ENCODE measurements around the gene PHF19.

PHF19 gene

DNA sequence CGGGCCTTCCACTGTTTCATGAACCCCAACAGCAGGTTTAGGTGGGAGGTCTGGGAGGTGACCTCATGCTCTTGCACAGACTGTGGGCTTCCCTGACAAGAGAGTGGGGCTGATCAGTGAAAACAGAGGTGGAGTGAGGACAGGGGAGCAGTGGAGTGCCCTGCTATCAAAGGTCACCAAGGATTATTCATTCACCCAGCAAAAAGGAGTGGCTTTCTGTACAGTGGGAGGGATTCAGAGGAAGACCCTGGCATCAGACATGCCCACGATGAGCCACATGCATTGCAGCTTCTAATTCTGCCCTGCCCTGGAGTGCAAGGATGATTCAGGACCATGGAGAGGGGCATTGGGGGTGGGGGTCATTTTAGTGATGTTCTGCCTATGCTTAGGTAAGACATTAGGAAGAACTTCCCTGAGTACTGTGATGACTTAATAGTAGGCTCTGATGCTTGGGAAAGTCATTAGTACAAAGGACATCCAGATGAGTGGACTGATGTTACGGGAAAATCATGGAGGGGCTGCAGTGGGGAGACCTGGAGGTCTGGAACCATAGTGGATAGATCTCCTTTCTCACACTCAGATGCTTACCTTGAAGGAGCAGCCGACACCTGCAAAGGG, 36.8 kb upstream of the PHF19 start:
- DNase-seq, result peak; percentile 46

DNA sequence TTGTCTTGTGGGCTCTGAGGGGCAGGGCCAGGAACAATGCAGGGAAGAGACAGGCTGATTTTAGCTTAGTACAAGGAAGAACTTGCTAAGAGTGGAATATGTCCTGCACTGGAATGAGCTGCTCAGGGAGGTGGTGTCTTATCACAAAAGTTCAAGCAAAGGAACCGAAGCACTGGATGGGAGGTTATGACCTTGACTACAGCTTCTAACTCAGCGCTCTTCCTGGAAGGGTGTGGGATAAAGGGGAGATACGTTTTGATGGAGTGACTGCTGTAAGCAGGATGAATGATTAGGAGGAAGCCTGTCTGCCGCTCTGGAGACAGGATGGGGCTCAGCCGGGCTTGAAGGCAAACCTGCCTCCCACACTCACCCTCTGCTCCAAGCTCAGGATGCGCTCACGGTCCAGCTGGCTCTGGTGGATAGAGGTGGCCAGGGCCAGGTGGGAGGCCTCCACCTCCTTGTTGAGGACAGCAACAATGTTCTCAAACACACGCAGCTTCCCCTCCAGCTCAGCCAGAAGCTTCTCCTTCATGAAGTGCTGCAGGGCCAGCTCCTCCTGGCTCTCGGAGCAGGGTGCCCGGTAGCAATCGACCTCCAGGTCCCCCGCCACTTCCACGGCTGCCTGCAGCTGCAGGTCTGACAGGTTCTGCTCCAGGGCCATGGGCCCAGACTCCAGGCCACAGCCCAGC, 36.1 kb upstream of the PHF19 start:
- DNase-seq, result no peak

DNA sequence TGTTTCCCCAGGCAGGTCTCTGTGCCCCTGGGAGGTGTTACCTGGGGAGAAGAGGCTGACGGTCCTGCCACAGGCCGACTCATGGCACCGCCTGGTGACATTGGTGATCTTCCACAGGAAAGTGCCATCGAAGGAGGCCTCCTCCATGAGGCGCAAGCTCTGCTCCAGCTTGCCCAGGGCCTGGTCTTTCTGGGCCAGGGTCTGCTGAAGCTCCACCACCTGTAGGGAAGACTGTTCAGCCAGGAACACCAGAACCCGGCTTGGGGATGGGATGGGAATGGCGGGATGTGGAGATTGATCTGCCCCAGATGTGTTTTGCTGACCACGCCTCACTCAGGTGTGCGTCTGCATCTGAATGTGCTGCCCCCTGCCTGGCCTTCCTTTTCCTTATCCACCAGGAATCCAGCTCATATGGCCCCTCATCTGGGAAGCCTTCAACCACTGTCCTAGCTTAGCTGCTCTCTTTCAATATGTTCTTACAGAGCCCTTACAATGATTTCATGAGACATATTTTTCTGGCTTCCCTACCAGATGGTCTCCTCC, 34.4 kb upstream of the PHF19 start:
- DNase-seq, result no peak

DNA sequence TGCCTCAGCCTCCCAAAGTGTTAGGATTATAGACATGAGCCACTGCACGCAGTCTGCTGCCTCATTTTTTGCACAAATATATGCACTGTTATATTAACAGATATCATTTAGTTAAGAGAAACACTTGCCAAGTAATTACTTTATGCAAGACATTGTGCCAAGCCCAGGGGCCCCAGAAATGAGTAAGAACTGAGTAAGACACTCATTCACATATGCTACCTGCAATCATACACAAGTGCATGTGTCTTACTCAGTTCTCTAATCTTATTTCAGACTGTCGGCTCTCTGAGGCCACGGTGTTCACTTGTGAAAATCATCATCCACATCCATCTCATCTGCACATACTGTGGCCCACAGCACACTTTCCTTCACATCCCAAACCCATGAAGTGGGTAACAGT, 33.7 kb upstream of the PHF19 start:
- no peak for DNase-seq

DNA sequence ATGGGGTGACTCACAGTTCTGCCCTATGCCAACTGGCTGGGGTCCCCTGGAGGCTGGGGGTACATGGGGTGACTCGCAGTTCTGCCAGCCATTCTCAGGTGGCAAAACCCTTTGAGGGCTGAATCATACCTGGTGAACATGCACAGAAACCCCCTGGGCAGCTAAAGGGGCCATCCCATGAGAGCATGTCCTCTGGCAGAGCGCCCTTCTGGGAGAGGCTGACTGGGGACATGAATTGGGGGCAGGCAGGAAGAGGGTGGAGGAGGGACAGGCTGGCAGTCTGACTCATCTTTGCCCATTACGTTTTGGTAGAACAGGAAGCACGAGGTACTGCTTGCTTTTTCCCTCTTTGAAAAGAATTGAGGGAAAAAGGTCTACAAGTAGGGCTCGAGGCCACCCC, 32.9 kb upstream of the PHF19 start:
- peak; percentile 69 for DNase-seq

DNA sequence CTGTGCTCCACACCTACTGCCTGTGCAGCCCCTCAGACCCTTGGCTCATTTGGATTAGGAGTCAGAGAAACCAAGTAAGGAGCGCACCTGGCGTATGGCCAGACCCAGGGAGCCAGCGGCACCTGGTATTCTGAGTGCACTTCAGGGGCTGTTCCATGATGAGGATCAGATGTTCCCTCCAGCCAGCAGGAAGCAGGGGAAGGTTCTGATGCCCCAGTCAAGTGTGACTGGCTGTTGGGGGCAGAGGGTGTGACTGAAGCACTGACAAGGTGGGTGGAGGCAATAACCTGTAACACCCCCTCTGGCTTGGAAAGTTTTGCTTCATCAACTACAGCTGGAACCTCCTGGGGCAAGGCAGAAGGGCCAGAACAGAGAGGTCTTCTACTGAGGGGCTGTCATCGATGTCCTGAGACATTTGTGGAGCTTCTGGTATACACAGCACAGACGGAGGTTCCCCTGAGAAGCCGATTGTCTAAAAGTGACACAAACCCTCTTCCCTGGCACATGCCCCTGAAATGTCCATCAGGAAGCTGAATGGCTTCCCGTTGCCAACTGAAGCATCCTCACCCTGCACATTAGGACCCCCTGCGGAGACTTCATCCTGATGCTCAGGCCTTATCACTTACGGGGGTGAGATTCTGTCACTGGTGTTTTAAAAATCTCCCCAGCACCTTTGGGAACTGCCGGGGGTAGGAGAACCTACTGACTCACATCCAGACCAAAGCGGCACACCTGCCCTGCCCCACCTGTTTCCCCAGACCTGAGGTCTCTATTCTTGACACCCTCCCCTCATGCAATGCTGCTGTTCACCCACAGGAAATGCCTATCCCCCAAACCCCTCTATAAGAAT, 28.6 kb upstream of the PHF19 start:
- peak; percentile 53 for DNase-seq

DNA sequence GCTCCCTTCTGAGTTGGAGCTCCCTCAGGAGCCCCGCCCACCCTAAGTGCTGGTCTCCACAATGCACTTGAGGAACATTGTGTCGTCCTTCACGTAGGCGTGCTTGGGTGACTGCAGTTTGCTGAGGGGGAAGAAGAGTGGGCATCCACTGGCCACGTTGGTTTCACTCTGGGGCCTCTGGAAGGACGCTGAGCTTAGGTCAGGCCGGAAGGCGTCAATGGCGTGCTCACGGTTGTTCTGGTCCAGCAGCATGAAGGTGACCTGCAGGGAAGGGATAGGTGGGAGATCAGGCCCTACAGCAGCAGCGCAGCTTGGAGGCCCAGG, 28.0 kb upstream of the PHF19 start:
- peak; percentile 35 for DNase-seq

DNA sequence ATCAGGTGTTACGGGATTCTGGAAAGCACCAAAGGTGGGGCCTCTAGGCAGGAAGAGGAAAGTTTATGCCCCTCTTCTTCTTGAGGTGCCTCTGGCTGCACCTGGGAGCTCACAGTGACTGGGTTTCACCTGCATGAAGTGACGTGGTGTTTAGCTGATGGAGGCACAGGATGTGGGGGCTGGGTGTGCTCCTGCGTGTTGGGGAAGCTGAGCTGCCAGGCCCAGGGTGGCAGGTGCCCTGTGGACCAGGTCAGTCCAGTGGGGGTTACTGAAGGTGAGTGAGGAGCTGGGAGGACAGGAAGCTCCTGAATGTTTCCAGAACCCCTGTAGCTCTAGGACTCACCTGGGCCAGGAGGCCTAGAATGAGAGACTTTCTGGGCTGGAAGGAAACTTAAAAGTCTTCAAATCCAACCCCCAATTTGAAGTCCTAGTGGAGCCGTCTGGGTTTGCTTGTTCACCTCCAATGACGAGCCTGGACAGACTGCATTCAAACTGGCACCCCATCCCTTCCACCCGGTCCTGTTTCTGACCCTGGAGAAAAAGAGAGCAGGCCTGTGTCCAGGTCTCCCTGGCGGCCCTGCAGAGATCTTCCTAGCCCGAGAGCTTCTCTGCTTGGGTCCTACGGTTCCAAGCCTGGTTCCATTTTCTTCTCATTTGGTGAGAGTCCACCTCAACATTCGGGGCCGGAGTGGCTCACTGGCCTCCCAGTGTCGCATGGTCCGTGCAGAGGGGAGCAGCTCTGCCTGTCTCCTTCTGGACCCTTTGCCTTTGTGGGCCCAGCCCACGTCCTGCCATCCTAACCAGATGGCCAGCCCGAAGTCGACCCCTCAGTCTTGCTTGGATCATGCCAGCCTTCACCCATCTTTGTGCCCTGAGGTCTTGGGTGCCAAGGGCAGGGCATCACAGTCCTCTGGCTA, 27.3 kb upstream of the PHF19 start:
- peak; percentile 82 for DNase-seq

DNA sequence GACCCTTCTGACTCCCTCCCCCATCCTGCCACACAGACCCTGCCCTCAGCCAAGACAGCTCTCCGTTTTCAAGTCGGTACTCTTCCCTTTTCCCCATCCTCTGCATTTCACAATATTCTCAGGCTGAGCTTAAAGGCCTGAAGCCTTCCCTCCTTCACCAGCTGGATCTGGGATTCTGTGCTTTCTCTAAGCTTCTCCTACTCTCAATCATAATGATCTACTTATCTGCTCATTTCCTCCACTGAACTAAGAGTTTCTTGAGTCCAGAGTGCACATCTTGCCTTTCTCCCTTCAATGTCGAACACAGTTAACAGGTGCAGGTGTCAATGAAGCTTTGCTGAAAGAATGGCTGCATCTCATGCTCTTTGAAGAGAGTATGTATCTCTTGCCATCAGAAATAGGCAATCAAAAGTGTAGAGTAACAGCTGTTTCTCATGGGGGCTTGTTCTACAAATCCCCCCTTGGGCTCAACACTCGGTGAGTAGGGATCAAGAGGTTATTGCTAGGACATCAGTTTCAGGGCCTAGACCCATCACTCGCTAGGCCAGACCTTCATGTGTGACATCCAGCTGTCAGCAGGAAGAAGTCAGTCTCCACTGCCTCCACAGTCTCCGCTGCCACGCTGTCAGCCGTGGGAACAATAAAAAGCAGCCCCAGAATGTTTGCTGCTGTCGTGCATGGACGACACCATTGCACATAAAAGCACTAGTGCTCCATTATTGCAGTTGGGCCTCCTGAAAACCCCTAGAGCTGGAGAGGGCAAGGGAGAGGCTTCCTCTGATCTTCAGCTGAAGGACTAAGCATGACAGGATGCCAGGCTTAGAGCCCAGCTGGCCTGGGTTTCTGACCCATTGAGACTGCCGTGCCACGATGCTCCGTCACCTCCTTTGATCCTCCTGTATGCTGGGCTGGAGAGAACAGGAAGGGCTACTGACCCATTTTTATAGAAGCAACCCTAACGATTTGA, 25.9 kb upstream of the PHF19 start:
- peak; percentile 31 for DNase-seq

DNA sequence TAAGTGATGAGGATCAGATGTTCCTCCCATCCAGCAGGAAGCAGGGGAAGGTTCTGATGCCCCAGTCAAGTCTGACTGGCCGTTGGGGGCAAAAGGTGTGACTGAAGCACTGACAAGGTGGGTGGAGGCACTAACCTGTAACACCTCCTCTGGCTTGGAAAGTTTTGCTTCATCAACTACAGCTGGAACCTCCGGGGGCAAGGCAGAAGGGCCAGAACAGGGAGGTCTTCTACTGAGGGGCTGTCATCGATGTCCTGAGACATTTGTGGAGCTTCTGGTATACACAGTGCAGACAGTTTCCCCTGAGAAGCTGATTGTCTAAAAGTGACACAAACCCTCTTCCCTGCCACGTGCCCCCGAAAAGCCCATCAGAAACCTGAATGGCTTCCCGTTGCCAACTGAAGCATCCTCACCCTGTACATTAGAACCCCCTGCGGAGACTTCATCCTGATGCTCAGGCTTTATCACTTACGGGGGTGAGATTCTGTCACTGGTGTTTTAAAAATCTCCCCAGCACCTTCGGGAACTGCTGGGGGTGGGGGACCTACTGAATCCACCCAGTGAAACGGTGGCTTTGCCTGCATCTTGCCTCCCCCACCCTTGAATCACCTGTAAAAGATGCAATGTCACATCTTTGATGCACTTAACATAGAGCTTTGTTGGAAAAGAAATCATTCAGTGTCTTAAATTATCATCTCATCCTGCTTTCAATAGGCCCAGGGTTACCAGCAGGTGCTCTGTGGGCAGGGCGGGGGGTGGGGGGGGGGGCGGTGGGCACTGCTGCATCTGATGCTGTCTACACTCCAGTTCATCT, 25.0 kb upstream of the PHF19 start:
- DNase-seq, result peak; percentile 37

DNA sequence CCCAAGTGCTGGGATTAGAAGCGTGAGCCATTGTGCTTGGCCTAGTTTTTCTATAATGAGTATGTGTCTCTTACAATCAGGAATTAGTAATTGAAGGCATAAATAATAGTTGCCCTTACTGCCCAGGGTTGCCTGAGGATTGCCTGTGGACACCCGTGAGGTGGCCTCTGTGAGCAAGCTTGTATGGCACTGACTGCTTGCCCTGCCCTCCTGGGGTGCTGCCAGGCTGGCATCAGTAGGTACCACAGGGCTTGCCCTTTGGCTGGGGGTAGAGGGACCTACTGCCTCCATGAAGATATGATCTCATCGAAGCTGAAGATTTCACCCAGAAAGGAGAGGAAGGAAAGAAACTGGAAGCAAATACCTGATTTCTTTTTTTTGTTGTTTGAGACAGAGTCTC, 23.8 kb upstream of the PHF19 start:
- peak; percentile 18 for DNase-seq

DNA sequence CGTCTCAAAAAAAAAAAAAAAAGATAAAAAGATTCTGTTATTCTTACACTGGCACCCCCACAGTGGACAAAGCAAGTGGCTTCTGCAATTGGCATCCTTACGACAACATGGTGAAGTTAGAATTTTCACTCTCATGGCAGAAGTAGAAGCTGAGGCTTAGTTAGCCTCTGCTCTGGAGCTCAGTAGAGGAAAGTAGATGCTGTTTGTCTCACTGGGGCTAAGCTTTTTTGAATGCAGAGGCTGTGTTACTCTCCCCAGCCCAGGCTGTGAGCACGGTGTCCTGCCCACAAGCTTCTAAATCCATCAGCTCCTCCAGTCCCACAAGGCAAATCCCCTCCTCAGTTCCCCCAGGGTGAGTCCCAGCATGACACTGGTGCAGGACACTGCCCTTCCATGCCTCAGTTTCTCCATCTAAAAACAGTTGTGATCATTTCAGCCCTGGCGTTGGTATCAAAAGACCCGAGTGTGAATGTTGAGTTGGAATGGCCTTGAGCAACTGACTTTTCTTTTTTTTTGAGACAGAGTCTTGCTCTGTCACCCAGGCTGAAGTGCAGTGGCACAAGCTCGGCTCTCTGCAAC, 22.6 kb upstream of the PHF19 start:
- peak; percentile 28 for DNase-seq

DNA sequence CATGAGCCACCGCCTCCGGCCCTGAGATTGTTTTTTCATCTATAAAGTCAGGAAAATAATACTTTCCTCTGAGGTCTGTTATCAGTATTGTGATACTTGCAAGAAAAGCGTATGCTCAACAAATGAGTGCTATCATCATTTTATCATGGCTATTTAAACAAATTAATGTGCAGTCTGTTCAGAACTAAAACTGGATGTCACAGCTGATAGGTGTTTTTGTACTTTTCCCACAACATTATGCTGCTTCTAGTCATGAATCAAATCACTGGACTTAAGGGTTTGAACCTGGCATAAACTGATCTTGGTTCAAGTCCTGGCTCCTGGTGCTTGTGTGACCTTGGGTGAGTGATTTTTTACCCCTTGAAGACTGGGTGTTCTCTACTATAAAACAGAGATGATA, 21.4 kb upstream of the PHF19 start:
- peak; percentile 20 for DNase-seq

DNA sequence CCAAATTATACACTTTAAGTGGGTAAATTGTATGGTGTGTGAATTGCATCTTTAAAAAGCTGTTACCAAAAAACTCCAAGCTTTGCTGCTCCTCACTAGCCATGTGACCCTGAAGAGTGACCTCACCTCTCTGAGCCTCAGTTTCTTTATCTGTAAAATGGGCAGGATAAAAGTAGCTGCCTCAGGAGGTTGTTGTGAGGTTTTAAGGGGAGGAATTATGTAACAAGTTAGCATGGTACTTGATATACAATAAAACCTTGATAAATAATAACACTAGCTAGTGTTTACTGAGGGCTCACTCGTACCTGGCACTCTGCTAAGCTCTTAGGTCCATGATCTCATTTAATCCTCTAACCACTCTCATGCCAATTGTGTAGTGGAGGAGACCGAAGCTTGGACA, 19.0 kb upstream of the PHF19 start:
- peak; percentile 25 for DNase-seq

DNA sequence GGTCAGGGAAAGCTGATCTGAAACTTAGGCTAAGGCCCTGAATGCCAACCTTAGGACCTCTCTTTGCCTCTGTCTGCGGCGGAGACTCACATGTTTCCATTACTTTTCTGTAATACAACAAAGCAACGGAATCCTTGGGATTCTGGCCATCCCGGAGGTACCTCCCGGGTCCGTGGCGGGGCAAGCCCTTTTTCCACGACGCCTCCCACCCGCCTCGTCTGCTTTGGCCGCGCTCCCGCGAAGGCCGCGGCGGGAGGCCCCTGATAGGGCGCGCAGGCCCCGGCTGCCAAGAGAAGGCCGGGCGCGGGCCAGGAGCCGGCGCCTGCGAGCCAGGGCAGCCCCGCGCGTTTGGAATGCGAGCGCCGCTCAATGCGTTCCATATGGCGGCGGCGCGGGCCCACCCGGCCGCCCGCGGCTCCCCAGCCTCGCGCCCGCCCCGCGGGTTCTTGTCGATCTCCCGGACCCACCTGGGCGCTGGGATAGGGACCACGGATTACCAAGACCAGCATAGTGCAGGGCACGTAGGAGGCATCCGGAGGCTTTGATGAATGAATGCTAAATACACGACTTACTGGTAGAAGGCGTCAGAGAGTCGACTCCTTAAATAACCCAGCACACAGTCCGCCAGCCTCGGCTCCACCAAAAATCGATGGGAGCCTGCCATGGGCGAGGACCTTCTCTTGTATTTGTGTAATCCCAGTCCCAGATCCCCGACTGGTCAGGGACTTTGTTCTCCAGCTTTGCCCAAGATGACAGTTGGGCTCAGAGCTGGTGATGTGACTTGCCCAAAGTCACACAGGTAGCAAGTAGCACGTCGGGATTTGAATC, 17.5 kb upstream of the PHF19 start:
- DNase-seq, result peak; percentile 12

DNA sequence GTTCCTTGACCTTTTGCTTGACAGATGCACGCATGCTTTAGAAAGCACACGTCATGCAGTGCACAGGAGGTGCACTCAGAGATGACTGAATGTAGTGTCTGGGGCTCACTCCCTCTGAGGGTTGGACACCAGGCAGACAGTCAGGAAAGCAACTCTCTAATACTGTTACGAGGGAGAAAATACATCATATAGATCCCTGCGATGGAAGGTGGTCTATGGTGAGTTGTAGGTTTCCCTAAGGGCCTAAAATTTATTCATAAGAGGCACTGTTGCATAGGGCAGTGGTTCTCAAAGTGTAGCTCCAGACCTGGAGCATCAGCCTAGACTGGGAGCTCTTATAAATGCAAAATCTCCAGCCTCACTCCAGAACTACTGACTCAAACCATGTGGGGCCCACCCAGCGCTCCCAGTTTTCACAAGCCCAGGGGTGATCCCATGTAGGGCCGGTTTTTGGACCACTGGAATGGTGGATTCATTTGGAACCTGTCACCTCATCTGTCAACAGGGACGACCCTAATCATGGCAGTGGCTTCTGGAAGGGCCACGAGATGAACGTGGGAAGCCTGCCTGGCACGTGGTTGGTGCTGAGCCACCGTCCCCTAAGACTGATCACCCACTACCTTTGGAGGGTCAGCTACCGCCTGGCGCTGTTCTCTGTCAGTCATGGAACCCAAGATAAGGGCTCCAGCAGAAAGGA, 16.8 kb upstream of the PHF19 start:
- no peak for DNase-seq

DNA sequence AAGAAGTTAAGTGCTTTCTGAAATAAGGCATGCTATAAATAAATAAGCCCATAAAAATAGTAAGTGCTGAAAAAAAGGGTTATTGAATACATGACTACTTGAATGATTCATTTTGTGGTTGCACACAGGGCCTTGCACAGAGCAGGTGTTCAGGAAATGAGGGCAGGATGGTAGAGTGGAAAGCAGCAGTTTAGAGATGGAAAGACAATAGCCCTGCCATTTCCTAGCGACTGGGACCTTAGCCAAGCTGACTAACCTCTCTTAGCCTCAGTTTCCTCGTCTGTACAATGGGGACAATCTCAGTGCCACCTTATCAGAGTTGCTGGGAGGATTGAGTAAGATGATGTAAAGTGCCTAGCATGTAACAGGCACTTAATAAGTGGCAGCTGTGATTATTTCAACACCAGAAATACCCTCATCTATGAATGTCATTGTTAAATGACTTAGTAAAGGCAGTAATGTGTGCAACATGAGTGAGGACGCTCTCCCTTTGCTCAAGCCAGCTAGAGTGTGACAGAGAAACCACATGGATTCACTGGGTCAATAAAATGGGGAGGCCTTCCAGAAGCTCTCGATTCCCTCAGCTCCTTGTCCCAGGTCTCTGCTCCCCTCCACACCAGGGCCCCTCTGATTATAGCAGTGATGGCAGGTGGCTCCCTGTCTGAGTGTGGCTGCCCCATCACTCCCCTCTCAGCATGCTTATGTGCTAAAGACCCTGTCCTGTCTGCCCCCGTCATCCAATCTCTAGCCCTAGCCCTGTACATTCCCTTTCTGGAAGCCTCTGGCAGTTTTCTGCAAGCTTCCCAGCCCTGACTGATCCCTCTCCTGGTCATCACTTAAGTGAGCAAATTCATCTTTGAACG, 16.0 kb upstream of the PHF19 start:
- peak; percentile 78 for DNase-seq
